Left cardiac atrium (tissue), 4 donors: ENCODE measurements around the gene CATSPERD. TPM values are rescaled to one million over a fixed set of nuclear protein-coding genes. Genes with fewer than 3 reads are reported as not detected.
"Not testable (repeated sequence)": the region's sequence is repeated elsewhere in the genome, so short reads cannot be mapped to it uniquely, and the experiment has no call there.

Experiments
- ATAC-seq, 2 donors: fragments of 200-7000 bp; cut with Tn5 transposase; one replicate each; pipeline ENCODE4 v1.9.1; 2020; ENCODE audit warnings: mild to moderate bottlenecking in 2 of 2, moderate library complexity in 2 of 2
- DNase-seq: peaks from one replicate; pipeline ENCODE4 v3.0.0-alpha.2; 2020
- intact Hi-C, 2 donors: fragments of 100-400 bp; cut with DNase I; formaldehyde crosslinking; loops; one replicate each; pipeline versions ENCODE4 v1.14.1 to v1.15.1; 2022 to 2023
- total RNA-seq, 2 donors: library from RNA; stranded (reverse); fragmentation: NEBNext Ultra II Directional; extraction: Animal tissue kit (Norgen Biotek cat#: 25700); gene quantifications; one replicate each; pipeline ENCODE4 v1.2.1, GENCODE V29; 2021
- donor health status: DM: no; HTN: yes; CAD: no.
- donor health status: DM: no; HTN: yes; CAD: no; lungs with severe emphysema.
- donor health status: DM: yes; HTN: yes; CAD: no.
- donor health status: Dilated cardiomyopathy.

Gene CATSPERD
- total RNA-seq, 2 donors from 2014 or later: not detected

DNA sequence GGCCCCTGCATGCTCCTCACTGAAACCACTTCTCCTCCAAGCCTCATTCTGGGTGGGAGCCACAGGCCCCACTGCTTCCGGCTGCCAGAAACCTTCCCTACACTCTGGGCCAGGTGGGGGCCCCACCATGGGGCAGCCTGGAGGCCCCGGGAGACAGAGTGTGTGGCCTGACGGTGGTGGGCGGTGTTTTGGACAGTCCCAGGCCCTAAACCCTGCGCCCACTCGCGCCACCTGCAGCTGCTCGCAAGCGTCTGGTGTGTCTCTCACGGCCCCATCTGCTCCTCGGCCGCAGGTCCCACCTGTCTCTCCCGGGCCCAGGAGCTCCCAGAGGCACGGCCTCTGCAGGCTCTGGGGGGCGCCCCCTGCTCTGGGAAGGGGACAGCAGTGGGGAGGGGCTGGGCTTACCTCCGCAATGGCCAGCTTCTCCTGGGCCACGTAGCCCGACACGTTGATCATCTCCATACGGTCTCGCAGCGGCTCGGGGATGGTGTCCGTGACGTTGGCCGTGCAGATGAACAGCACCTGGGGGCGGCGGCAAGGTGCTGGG lies 24.7 kb upstream of the CATSPERD start:
- DNase-seq (no peak), ATAC-seq (no peak)
- intact Hi-C loops: no loop called here

DNA sequence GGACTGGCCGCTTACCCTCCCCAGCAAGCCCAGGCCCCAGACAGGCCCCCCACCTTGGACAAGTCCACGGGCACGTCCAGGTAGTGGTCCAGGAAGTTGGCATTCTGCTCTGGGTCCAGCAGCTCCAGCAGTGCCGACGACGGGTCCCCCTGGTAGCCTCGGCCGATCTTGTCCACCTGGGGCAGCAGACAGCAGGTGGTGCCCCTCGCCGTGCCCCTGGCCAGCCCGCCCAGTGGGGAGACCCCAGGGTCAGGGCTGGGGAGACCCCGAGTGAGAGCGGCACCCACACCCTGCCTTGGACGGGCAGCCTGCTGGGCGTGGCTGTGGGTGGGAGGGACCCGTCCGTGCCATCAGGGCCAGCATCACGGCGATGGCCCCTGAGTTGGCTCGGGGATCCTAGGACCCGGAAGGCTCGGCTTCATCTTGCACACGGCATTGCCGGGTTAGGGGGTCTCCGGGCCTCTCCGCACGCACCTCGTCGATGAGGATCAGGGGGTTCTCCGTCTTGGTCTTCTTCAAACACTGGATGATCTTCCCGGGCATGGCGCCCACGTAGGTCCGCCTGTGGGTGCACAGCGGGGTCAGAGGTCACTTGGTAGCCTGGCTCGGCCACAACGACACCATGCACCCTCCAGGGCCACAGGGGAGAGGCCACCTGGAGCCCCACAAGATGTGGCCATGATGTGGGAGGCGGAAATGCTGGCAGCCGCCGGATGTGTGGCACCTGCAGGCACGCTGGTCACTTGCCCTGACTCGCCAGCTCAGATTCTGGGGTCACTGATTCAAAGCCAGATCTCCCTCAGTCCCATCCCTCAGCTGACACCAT lies 24.0 kb upstream of the CATSPERD start:
- no peak for ATAC-seq
- DNase-seq: peak; percentile 28
- intact Hi-C loops: no loop called here

DNA sequence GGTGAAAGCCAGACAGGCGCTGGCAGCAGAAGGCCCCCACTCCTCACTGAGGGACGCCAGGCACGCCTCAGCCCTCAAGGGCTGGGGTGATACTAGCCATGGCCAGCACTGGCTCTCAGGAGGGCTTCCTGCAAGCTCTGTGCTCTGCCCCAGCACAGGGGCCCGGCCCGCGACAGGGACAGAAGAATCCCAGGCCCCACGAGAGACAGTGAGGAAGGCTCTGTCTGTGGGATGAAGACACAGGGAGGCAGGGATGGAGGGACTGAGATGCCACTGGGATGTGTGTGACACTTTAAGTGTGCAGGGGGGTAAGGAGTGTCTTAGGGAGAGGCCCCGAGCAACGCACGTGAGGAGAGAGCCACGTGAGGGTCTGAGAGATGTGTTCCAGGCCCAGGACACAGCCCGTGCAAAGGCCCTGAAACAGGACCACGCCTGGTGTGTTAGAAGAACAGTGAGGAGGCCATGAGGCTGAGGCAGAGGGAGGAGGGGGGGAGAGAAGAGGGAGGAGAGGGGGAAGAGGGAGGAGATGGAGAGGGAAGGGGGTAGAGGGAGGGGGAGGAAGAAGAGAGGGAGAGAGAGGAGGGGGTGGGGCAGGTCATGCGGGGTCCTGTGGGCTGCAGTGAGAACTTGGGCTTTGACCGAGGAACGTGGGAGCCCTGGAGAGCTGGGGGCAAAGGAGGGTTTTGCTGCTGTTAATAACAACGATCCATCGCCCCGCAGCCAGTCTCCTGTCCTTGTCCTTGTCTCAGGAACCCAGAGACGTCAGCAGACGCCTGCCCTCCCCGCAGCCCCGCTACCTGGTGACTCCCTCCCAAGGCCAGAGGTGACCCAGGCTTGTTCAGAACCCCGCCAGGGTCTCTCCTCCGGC lies 23.2 kb upstream of the CATSPERD start:
- DNase-seq: peak; percentile 24
- intact Hi-C loops: no loop called here

DNA sequence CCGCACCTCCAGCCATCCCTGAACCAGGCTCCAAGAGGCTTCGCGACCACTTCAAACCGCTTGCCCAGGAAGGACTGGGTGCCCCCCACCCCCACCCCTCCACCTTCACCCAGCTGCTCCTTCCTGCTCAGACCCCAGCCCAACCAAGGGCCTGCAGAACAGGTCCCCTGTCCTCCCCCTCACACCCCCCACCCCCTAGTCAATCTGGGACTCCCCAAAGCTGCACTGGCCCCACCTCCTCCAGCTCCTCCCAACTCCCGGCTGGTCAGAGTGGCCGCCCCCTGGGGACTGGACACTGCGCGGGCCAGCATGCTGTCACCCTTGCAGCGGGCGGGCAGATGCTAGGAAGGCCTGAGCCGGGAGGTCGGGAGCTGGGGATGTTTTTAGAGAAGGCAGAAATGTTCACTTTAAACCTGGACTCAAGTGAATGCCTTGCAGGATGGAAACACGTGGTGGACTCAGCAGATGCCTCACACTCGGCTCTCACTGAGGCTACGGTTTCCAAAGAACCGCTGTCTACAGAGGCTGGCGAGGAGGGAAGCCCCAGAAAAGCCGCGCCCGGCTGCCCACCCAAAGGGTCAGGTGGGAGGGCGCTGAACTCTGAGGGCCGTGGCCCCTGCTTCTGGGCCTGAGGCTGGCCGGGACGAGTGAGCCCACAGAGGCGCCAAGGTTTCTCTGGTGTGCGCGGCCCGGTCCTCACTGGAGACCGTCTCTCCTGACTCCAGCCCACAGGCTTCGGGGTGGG lies 22.4 kb upstream of the CATSPERD start:
- peak; percentile 31 for DNase-seq
- intact Hi-C loops: no loop called here
- no peak for ATAC-seq

More for the DNA sequence above, 23.2 kb upstream of the CATSPERD start:
- no peak for ATAC-seq

DNA sequence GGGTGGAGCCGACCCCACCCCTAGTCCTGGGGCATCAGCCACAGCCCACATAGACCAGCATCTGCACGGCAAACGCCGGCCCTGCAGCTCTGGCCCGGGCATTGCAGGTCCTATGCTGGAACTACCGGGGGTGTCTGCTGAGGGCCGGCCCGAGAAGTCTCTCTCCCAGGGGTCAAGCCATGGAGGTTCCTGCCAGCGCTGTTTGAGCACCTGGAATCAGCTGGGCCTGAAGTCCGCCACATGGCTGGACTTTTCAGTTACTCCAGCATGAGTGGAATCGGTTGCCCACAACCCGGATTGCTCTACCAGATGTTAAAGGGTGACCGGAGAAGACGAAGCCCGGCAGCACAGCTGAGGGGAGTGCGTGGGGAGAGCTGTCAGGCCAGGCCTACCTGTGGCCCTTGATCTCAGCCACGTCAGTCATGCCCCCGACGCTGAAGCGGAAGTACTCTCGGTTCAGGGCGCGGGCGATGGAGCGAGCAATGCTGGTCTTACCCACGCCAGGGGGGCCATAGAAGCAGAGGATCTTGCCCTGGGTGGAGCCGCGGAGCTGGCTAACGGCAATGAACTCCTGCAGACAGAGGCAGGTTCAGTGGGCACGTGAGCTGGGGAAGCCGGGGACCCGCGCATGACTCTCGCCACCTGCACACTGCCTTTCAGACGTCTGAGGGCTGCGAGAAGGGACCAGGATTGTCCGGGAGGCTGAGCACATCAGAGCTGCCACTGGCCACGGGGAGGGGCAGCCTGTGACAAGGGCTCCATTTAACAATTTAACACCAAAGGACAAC lies 21.6 kb upstream of the CATSPERD start:
- DNase-seq (no peak), ATAC-seq (no peak)
- intact Hi-C loops: no loop called here

DNA sequence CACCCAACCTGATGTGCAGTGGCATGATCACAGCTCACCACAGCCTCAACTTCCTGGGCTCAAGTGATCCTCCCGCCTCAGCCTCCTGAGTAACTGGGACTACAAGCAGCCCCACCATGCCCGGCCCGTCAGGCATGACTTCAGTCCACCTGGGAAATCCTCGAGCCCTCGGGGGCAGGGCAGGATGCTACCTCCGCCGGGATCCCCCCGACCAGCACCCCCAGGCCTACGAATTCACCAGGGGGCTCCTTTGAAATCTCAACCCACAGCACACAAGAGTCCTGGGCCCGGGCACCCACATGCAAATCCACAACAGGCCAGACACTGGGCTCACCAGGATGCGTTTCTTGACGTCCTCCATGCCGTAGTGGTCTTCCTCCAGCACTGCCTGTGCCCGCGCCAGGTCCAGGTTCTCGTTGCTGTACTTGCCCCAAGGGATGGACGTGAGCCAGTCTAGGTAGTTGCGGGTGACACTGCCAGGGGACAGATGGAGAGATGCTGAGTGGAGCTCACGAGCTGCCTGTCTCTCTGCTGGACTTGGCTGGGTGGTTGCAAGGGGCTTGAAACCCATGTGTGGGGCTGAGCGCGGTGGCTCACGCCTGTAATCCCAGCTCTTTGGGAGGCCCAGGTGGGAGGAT lies 19.9 kb upstream of the CATSPERD start:
- intact Hi-C loops: no loop called here
- DNase-seq (no peak), ATAC-seq (no peak)

DNA sequence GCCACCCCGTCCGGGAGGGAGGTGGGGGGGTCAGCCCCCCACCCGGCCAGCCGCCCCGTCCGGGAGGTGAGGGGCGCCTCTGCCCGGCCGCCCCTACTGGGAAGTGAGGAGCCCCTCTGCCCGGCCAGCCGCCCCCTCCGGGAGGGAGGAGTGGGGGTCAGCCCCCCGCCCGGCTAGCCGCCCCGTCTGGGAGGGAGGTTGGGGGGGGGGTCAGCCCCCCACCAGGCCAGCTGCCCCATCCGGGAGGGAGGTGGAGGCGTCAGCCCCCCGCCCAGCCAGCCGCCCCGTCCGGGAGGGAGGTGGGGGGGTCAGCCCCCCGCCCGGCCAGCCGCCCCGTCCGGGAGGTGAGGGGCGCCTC lies 18.4 kb upstream of the CATSPERD start:
- ATAC-seq, DNase-seq, intact Hi-C loops: not testable (repeated sequence)

DNA sequence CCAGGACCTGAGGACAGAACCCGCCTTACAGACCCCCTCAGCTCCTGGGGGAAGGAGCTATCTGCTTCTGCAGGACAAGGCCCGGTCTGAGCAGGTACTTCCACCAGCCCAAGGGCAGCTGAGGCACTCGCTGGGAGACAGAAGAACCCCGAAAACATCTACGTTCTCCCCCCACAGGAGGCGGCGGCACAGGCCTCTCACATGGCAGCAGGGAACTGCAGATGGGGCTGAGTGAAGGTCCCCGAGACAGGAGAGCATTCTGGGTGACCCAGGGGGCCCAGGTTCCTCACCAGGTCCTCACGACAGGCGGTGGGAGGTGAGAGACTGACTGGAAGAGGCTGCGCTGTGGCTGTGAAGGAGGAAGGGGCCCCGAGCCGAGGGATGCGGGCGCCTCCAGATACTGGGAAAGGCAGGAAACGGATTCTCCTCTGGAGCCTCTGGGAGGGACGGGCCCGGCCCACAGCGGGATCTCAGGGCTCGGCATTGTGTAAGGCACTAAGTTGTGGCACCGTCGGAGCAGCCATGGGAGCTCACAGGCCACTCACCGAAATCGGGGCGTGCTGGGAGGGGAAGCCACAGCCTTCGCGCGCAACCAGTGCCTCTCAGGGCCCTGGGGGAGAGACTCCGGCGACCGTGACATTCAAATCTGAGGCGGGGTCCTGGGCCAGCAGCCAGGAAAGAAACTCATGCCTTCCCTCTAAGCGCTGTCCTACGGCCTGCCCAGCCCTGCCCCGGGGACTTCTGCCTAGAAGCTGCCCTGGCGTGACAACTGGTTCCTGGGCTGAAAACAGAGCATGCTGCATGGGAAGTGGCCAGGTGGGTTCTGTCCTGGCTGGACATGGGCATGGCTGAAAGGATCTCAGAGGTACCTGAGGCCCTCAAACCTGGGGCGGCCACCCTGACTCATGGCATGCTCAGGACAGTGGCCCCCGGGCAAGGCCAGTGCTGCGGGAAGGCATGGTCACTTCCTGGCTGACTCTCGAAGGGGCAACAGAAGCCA lies 16.3 kb upstream of the CATSPERD start:
- intact Hi-C loops: no loop called here
- ATAC-seq (no peak), DNase-seq (no peak)

DNA sequence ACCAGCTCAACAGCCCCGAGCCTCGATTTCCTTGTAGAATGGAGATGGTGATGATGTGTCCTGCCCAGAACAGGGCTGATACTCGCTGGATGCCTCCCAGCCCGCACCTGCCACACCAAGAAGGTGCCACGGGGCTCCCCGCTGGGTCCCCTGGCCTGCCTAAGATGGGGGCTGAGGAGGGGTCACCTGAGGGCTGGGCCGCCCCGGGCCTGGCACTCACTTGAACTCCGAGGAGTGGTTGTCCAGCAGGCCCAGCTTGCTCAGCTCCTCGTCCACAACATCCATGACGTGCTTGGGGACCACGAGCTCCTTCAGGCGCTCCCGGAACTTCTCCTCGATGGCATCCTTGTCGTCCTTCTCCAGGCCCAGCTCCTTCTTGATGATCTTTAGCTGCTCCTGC lies 14.9 kb upstream of the CATSPERD start:
- intact Hi-C loops: no loop called here
- ATAC-seq (no peak), DNase-seq (no peak)

DNA sequence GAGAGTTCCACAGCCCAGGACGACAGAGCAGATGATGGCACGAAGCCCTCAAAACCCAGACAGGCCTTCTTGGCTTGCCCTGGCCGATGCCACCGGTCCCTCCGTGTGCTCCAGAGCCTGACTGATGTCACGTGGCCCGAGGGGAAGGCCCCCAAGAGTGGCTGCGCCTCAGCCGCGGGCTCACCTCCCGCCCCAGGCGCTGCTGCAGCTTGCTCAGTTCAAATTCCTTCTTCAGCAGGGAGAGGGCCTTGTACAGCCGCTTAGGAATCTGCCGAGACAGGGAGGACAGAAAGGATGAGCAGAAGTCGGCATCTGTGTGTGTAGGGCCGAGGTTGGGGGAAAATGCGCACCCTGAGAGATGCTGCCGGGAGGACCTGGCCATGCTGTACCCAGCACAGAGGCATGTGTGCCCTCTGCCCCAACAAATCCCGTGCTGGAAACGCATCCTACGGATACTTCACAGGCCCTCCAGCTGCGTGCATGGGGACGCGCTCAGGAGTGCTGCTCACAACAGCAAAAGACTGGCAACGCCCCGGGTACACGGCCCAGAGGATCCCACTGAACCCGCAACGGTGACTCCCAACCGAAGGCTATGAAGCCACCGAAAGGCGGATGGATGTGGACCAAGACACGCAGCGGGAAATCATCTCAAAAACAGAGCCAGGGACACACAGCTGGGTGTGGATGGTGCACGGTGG lies 13.4 kb upstream of the CATSPERD start:
- DNase-seq (peak; percentile 12), ATAC-seq (no peak)
- intact Hi-C loops: no loop called here

DNA sequence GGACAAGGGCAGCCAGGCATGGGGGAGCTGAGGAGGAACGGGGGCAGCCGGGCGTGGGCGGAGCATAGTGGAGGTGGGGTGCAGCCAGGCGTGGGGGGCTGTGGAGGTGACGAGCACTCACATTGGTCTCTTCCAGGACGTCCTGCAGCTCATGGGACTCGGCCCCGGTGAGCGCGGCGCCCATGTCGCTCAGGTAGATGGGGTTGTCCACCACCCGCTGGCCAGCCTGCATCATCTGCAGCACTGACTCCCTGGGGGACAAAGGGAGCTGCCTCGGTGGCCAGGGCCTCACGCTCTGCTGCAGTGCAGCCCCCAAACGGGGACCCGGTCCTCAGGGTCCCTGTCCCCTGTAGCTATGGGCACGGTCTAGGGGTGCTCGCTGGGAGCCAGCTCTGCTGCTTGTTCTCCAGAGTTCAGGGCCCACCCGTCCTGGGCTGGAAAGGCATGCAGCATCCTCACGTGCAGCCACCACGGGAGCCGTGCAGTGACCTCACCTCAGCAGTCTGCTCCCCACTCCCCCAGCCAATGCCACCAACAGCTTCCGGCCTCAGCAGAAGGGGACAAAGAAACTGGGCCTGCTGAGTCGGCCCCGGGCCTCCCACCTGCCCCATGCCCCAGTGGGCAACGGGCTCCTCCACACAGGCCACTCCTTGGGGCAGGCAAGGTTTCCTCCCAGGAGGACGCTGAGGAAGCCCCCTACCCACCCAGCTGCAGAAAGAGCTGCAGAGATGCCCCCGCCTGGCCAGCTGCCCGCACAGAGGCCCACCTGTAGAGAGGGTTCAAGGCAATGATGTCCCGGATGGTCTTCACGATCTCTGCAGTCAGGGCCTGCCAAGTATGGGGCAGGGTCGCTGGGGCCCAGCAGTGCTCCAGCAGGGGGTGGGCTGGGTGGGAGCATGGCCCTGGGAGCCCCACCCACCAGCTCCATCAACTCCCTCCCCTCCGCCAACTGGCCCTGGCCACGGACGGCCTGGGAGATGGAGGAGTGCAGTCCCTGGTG lies 12.6 kb upstream of the CATSPERD start:
- no peak for ATAC-seq

DNA sequence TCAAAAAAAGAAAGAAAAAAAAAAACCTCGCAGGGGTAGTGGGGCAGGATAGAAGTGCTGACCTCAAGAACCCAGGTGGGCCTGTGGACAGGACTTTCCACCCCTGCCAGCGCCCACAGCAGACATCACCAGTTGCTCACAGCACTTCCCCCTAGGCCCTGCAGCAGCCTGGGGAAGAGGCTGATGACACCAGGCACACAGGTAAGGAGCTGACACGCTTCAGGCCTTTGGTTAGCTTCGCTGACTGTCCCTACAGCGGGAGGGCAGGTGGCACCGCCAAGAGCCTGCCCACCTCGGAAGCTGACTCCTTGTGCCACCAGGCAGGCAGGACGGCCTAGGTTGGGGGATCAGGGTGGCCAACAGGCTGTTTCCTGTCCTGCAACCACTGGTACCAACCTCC lies 9.4 kb upstream of the CATSPERD start:
- intact Hi-C loops: no loop called here
- DNase-seq (no peak), ATAC-seq (no peak)

More for the DNA sequence above, 12.6 kb upstream of the CATSPERD start:
- intact Hi-C loops: no loop called here
- DNase-seq: peak; percentile 16

DNA sequence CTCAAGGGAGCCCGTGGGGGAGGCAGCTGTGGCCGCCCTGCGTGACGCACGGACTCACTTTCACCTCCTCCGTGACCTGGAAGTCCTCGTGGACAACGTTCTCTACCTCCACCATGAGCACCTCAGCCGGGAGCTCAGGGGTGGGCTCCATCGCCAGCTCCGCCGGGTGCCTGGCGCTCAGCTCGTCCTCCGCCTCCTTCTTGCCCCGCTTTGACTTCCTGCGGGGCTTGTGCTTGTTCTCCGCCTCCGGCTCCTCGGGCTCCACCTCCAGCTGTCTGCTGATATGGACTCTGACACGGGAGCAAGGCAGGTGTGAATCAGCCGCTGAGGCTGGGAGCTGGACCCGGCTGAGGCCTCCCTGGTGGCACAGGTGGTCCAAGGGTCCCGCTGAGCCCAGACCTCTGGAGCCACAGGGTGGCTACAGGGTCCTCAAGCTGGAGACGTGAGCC lies 8.7 kb upstream of the CATSPERD start:
- intact Hi-C loops: no loop called here
- ATAC-seq: no peak
- DNase-seq: no peak

DNA sequence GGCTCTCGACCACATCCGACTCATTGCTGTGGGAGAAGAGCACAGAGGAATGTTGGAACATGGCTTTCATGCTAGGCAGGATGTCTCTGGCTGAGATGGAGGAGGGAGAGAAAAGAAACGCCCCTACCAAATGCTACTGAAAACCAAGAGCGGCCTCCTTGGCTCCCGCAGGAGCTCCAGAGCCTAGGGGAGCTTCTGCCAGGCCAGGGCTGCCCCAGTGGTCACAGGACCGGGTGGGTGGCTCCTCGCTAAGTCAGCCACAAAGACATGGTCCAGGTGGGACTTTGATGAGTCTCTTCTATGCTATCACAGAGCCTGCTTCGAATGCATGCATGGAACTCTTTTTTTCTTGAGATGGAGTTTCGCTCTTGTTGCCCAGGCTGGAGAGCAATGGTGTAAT lies 7.2 kb upstream of the CATSPERD start:
- DNase-seq (no peak), ATAC-seq (no peak)
- intact Hi-C loops: no loop called here

DNA sequence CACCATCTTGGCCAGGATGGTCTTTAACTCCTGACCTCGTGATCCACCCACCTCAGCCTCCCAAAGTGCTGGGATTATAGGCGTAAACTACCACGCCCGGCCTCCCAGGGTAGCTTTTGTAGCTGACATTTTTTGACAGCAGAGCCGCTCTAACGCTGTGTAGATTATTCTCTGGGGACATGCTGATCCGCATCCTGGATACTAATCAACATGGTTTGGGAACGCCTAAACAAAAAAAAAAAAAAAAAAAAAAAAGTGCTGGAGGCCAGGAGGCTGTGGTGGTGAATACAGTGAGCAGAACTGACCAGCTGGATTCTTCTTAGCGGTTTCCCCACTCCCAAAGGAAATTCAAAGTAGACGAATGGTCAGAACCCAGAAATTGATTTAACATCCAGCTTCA lies 5.6 kb upstream of the CATSPERD start:
- intact Hi-C loops: no loop called here
- ATAC-seq (no peak), DNase-seq (no peak)
